Activated CD4-positive, alpha-beta T cell treated with anti-CD3 and anti-CD28 coated beads, Interleukin-2, amount 50 U/mL, for 24 hours (primary cell): ENCODE results near the gene CDC42BPA.
"Not testable (repeated sequence)": the region's sequence is repeated elsewhere in the genome, so short reads cannot be mapped to it uniquely, and the experiment has no call there.

ENCODE experiments used
- DNase-seq, 2 donors: peaks; one replicate each; pipeline ENCODE4 v3.0.0-alpha.2; 2020; ENCODE audit warnings: low read depth in 1 of 2, low spot score in 1 of 2

The CDC42BPA gene

DNA sequence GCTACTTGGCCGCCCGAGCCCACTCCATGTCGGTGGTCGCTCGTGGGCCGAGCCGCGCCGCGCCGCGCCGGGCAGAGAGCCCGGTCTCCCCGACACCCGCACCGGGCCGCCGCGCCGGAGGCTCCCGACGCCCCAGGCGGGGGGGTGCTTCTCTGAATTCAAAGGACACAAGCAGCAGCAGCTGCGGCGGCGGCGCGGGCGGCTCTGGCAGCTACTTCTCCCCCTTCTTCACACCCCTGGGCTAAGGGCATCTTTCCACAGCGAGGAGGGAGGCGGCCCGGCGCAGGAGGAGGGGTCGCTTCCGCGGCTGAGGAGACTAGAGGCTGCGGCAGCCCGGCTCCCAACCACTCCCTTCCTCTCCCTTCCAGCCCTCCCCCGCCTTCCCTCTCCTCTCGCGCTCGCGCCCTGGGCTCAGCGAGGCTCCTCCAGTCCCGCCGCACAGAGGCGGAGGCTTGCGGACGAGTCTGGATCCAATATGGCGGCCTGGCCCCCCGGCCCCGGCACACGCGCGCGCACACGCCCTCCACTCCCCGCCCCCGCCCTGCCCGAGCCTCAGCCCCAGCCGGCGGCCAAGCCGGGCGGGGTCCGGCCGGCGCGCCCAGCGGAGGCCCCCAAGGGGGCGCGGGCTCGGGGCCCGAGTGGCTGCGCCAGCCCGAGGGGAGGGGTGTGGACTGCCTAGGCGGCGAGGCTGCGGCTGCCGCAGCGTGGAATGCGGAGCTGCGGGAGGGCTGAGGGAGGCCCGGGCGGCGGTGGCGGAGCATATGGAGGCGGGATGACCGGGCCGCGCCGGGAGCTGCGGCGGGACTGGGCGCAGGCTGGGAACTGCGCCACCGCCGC lies at the start of gene CDC42BPA:
Gene CDC42BPA (minus strand): TSS at position 477 of the 837 bp plus-strand sequence. CDS start 1,310 bp downstream, outside the sequence.
- peak in 1 of 2 donors; percentile 7 for DNase-seq

GRCh38 chr1:227368009-227368408 lies 49.7 kb upstream of the CDC42BPA start:
- no peak for DNase-seq

DNA sequence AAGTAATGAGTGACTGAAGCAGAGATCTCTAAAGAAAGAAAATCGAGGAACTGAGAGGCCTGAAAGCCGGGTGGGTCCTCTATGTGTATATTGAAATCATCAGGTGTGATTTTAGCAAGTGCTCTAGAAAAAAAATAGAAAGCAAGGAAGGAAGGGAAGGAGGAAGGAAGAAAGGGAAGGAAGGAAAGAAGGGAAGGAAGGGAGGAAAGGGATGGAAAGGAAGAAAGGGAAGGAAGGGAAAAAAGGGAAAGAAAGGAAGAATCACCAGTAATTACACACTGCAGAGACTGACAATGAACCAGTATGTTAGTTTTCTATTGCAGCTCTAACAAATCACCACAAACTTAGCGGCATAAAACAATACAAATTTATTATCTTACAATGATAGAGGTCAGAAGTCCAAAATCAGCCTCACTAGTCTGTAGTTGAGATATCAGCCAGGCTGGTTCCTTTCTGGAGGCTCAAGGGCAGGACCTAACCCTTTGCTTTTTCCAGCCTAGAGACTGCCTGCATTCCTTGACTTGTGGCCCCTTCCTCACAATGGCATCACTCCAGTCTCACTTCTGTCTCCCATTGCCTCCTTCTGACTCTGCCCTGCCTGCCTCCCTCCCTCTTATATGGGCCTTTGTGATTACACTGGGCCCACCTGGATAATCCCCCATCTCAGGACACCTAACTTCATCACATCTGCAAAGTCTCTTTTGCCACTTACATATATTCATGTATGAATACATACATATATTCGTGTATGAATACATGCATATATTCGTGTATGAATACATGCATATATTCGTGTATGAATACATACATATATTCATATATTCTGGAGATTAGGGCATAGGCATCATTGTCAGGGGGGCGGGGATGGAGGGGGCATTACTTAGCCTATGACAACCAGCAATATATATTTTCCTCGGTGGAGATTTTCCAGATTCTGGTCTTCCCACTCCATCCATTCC lies 47.5 kb upstream of the CDC42BPA start:
- DNase-seq, result no peak

- no peak for DNase-seq
Measured at GRCh38 chr1:227364657-227365056, 46.4 kb upstream of the CDC42BPA start.

DNA sequence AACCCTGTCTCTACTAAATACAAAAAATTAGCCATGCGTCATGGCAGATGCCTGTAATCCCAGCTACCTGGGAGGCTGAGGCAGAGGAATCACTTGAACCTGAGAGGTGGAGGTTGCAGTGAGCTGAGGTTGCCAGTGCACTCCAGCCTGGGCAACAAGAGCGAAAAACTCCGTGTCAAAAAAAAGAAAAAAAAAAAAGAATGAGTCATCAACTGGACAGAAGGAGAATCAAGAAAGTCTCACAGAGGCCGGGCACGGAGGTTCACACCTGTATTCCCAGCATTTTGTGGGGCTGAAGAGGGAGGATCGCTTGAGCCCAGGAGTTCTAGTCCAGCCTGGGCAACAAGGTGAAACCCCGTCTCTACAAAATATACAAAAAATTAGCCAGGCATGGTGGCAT lies 45.5 kb upstream of the CDC42BPA start:
- no peak for DNase-seq

DNA sequence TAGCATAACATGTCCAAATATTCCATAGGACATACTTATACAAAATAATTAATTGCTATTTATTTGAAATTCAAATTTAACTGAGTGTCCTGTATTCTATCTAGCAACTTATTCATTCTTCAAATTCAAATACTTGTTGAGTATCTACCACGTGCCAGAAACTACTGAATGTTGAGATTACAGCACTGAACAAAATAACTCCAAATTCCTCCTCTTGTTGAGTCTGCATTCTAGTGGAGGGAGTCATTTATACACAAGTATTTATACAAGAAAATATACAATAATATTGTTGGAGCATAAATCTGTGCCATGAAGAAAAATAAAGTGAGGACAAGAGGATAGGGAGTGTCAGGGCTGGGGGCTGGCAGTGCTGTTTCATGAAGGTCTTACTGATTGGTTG lies 43.7 kb upstream of the CDC42BPA start:
- DNase-seq, result no peak

- no peak for DNase-seq
Measured at GRCh38 chr1:227357927-227358302, 39.6 kb upstream of the CDC42BPA start.

- no peak for DNase-seq
Measured at GRCh38 chr1:227357171-227357926, 39.1 kb upstream of the CDC42BPA start.

GRCh38 chr1:227356620-227357146 lies 38.4 kb upstream of the CDC42BPA start:
- no peak for DNase-seq

GRCh38 chr1:227355542-227356245 lies 37.4 kb upstream of the CDC42BPA start:
- DNase-seq, result no peak

DNA sequence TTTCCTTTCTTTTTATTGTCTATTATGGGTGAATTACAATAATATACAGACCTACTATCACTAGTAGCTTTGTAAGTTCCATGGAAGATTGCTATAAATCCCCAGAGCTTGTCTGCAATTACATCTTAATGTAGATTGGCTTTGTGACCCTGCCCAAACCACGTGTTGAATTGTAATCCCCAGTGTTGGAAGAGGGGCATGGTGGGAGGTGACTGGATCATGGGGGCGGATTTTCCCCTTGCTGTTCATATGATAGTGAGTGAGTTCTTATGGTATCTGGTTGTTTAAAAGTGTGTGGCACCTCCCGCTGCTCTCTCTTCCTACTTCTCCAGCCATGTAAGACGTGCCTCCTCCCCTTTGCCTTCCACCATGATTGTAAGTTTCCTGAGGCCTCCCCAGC lies 34.9 kb upstream of the CDC42BPA start:
- no peak for DNase-seq

- DNase-seq, result not testable (repeated sequence)
Measured at GRCh38 chr1:227352164-227352563, 33.9 kb upstream of the CDC42BPA start.

GRCh38 chr1:227351443-227351842 lies 33.2 kb upstream of the CDC42BPA start:
- DNase-seq, result no peak

GRCh38 chr1:227349967-227350366 lies 31.7 kb upstream of the CDC42BPA start:
- no peak for DNase-seq

DNA sequence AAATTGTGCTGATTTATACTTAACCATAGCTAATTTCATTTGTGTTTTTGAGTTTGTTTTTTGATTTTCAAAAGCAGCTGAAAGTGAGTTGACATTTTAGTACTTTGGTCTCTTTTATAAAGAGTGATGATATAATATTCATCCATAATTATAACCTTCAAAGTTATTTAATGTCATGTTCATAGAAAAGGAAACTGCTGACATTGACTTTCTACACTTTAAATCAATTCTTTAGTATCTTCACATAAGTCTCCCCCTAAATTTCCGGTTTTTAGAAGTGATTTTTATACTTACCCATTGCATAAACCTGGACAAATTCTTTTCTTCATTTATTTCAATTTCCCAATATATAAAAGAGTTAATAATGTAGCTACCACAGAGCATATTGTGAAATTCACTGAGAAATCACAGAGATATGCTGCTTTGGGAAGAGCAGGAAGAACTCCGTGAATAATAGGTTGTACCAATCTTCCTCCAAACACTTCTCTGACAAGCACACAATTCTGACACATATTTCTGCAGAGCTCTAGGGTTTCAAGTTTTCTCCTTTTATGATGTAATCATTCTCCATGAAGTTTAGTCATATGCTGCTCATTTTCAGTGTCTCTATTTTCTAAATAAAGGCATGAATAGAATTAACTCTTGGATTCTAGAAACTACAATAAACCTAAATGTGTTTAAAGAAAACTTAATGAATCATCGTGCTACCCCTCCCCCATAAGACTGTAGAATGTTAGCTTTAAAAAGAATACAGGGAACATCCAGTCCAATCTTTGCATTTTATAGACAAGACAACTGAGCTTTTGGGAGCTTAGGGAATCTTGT lies 25.6 kb upstream of the CDC42BPA start:
- DNase-seq, result no peak

DNA sequence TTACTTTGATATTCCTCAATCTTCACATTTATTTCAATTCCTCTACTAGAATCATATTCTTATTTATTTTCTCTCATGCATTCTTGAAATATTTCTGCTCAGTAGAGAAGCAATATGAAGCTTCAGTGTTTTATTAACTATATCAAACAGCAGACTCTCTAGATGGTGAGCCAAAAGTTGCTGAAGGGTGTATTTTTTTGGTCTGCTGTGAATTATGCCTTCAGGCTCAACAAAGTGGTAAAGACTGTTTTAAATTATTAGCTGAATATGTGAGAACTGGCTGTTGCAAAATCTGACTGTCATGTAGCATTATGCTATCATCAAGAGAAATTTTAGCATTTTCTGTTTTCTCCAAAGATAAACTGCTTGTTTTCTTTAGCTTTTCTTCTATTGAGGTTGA lies 24.9 kb upstream of the CDC42BPA start:
- DNase-seq, result no peak

- no peak for DNase-seq
Measured at GRCh38 chr1:227342075-227342829, 24.0 kb upstream of the CDC42BPA start.

DNA sequence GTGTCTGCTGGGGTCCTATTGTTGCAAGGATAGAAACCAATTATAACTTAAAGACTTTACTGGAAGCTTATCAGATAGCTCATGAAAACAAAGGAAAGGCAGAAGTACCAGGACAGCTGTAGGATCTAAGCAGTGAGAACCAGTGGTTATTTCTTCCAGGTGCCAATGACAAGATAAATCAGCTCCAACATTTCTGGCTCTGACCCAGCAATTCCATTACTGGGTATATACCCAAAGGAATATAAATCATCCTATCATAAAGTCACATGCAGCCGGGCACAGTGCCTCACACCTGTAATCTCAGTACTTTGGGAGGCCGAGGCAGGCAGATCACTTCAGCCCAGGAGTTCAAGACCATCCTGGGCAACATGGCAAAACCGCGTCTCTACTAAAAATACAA lies 17.8 kb upstream of the CDC42BPA start:
- DNase-seq, result not testable (repeated sequence)
